Left forelimb (tissue), 1 donor: ENCODE measurements around the gene SFXN5.

Source experiments
- DNase-seq: peaks from one replicate; pipeline ENCODE4 v3.0.0-alpha.2; 2018; ENCODE audit warnings: low spot score

The SFXN5 gene

DNA sequence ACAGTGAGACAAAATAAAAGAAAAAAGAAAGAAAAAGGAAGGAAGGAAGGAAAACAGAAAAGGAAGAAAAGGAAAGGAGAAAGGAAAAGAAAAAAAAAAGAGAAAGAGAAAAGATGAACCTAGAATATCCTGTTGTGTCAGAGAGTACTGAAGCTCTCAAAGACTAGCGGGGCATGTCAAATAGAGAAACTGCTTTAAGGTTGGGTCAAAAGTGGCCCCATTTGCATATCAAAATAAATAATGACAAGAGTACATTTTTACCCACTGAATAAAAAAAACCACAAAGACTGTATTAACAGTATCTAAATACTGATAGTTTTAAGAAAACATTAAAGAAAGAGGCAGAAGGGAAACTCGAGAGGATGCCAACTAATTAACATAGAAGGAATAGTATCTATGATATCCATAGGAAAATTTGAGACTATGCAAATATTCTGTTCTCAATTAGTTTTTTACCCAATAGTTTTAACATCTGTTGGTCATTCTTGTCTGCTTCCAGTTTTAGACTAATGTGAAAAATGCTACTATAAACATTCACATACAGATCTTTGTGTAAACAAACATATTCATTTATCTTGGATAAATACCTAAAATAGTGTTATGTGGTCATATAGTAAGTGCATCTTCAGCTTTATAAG, 53.2 kb downstream of the SFXN5 start:
- no peak for DNase-seq

DNA sequence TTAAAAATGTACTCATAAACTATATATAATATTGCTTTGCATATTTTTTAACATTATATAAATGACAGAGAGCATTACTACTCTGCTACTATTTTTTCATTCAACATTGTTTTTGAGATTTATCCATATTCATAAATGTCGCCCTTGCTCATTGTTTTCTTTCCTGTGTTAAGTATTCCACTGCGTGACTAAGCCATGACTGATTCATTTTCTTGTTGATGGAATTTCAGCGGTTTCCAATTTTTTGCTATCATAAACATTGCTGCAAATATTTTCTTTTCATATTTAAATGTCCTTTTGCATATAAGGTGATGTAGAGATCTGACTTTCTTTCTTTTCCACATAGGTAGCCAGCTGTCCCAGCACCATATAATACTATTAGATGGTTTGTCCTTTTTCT, 57.6 kb downstream of the SFXN5 start:
- DNase-seq = no peak

DNA sequence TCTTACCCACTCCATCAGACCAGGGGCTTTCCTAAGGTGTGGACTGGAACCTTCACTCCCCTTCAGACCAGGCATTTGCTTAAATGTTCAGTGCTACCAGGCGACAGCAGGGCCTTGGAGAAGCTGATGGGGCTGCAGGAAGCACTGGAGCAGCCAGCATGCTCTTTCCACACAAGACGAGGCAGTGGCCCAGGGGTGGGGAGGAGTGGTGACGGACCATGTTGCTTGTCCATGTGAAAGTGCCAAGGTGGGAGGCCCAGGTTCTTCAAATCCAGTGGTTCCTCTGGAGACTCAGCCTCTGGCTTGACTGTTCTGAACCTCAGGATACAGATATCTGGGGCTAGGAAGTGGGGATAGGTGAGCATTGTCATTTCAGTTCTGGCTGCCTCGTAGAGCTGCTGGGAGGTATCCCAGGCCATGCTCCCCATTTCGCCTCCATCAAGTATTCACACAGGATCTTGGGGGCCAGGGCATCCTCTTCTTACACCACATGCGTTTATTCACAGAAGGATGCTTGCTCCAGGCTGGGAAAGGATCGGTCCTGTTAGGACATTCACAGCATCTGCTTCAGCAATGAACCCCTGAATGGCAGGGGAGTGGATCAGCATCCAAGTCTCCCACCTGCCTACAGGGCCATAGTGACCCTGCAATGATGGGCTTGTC, 62.2 kb downstream of the SFXN5 start:
- DNase-seq = peak; percentile 49

DNA sequence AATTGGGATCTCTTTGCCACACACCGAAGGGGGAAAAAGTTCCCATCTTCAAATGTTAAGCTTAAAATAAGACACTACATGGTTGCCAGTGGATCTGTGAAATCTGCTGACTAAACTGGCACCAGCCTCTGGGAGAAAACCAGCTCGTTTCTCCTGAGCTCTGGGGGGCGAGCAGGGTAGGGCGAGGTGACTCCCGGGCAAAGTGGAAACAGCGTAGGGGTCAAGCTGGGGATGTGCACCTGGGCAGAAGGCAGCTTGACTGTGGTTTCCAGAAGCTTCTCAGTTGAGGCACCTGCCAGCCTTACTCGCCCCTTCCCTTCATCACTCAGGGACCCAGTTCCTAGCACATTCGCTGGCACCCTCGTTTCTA, 62.8 kb downstream of the SFXN5 start:
- DNase-seq = no peak

DNA sequence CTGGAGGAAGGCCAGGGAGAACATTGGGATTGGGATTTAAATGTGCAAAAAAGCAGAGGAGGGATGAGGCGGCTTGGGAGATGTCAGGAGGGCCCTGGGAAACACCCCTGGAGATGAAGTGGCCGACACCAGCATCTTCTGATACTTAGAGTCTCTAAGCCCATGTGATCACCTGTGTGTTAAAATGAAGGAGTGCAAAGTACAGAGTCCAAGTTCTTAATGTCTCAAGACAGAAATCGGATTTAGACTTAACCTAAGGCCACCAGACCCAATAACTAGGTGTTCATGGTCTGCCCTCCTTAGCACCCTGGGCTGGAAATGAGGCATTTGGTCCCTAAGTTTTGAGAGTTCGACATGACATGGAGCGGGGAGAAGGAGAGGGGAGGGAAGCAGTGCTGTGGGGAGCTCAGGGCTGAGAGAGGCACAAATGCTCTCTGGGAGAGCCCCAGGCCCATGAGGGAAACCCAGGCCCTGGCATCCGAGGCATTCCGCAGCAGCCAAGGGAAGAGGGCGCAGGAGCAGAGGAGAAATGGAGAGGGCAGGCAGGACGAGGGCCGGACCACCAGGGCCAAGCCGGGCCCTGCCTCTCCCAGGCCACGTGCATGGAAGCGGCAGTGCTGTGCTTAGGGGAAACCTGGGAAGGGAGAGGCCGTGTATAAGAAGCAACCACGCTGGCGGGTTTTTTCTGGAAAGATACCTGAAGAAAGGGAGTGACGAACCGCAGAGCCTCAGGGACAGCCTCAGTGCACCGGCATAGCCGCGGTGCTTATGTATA, 63.3 kb downstream of the SFXN5 start:
- peak; percentile 55 for DNase-seq

DNA sequence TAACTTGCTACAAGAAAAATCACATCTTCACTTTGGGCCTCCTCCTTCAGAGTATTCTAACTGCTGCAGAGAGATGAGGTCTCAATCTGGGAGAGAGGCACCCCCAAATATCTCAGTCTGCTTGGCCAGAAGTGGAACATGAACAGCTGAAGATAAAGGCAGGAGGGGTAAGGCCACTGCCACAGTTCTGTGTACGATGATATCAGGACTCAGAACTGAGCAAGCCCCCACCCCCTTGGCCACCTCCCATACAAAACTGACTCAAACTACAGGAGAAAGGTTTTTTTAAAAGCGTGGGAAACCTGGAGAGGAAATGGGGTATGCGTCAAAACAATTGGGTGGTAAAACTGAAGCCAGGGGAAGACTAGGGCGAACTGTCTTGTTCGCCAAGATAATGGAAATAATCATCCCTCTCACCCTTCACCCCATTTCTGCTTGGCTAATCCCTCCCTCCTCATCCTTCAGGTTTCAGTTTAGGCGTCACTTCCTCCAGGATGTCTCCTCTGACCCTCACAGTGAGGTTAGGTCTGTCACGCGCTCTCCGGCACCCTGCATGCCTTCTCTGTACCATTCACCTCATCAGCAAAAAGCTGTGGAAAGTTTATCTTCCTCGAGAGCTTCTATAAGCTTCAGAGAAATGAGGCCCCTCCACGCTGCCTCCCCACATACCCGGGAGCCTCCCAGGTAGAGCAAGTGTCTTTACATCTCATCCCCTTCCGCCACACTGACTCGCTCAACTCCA, 64.4 kb downstream of the SFXN5 start:
- DNase-seq = peak; percentile 50

DNA sequence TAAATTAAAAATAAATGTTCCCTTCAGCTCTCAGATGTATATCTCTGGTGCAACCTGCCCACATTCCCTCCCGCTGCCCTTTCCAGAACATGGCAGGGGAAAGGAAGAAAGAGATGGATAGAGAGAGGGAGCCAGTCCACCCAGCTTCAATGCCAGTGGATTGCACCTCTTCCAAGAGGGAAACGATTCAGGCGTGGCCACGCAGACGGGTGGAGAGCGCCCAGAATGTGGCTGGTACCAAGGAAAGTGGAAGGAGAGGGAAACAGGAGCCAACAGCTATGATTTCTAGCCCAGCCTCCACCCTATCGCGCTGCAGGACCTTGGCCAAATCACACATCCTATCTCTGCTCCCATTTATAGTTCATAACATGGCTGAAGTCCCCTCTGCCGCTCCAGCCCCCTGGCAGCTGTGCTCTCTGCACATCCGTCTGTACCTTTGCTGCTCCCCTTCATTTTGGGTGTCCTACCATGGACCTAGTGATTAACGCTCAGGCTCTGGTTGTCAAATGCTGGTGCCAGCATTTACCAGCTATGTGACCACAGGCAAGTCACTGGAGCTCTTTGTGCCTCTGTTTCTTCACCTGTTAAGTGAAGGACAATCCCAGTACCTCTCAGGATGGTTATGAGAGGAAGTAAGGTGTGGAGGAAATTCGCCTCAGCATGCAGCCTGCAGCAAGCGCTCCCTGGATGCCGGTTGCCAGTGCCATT, 66.5 kb downstream of the SFXN5 start:
- no peak for DNase-seq

DNA sequence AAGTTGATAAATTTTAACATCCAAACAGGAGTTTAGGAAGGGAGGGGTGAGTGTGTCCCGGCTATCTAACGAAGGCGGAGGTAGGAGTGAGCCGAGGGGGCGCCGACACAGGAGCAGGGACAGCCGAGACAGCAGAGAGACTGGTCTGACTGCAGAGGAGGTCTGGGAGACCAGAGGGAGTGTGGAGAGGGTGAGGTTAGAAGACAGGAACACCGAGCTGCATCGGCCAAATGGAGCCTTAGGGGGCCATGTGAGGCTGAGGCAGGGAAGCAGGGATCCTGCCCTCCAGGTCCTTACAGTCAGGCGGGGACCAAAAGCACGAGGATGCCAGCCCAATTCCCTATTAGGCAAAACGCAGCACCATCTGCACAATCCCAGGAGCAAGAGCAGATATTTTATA, 67.0 kb downstream of the SFXN5 start:
- DNase-seq = peak; percentile 44

DNA sequence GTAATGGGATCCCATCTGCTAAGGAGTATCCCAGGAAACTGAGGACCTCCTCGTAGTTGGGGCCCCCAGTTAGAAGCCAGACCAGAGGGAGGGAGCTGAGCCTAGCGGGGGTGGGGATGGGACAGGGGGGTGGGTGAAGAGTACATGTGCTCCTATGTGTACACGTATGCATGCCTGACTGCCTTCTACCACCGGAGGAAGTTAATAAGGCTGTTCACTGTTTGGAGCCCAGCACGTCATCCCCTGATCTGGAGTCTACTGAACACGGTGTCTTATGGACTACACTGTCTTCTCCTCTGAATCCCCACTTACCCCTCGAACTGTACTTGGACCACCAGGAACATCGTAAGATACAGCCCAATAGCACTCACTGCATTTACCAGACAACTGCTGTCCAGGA, 68.5 kb downstream of the SFXN5 start:
- no peak for DNase-seq

DNA sequence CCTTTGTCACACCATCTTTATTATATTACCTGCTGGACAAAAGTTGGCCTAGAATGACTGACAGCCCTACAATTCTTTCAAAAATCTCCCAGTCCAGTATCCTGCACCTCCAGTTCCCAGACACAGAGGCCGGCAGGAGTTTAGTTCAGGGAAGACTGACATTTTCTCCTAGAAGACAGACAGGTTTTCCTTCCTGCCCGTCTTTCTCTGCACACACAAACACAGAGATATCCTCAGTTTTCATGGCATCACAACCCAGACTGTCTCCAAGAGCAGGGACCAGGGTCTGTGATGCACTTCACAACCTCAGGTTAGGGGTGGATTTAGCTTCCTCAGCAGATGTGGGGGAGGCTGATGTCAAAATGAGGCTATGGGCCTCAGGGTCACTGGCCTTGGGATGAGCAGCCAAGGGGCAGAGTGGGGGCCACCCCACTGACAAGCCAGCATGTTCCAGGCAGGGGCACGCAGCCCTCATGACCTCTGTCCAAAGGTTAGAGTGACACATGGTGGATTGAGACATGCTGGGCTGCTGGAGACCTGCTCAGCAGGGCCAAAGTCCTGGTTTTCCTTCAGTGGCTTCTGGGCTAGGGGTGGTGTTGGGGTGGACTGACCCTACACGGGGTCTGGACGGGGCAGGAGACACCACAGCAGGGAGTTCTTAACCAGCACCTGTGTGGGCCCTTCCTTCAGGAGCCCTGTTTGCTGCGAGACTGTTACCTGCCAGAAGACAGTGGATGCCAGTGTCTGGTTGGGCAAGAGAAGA, 70.5 kb downstream of the SFXN5 start:
- no peak for DNase-seq

DNA sequence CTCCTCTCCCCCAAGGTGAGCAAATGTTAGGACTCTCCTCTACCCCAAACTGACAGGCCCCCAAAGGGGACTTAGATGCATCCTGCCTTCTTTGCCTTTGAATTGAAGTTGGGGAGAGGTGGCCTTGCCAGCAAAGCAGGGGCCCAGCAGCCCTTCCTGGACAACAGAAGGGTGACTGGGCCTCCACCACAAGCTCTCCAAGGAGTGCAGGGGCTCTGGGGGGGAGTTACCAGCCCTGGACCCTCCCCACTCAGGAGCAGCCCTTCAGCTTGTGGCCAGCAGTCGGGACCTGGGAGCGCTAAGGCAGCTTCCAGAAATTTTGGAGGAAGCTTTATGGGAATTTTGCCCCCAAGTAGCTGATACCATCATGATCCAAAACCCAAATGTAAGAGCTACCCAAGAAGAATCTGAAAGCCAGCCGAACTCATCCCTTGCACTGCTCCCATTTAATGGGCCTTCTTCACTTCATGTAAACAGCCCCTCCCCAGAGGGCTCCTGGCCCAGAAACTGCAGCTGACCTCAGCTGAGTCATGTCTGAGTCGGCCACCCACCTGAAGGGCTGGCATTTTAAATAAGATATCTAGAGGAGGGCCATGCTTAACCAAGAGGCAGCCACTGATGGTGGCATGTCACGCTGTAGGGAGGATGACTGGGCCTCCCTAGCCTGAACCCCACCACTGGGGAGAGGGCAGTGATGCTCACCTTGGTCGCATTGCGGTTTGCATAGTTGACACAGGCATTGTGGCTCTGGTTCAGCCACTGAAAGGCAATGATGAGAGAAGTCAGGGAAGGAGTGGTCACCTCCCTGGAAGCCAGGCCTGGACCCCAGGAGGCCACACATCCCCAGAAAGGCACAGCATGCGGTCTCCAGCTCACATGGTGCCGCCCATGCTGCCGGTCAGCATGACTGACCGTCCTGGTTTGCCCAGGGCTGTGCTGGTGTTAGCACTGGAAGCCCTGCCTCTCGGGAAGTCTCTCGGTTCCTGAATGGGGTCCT, 71.5 kb downstream of the SFXN5 start:
- peak; percentile 57 for DNase-seq

DNA sequence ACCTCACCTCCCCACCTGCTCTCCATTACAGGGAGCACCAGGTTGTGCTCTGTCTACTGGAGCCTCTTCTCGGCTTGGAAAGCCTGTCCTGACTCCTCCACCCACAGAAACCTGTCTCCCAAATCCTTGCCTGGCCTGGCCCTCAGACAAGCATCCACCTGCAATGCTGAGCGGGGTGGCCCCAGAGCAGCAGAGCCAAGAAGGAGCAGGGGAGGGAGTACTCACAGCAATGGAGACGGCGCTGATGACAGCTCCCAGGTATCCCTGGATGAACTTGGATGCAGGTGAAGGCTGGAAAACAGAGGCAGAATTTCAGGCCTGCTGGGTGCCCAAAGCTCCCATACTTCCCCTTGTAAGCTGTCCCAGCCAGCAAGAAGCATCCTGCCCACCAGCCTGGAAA, 72.8 kb downstream of the SFXN5 start:
- peak; percentile 48 for DNase-seq

DNA sequence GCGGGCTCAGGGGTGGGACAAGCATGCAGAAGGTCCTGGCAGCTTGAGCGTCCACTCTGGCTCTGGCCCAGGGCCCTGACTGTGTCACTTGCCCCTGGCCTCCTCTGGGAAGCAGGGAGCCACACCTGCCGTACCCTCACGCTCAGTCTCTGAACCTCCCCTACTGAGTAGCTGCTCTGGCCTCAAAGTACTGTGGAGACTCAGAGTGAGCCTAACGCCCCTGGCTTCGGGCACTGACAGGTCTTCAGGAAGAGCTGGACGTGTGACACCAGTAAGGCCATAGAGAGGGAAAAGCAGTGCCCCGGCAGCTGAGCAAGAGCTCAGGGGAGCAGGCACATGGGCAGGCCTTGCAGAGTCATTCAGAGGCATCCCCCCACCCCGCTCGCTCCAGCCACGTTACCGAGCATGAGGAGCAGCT, 73.3 kb downstream of the SFXN5 start:
- peak; percentile 45 for DNase-seq

DNA sequence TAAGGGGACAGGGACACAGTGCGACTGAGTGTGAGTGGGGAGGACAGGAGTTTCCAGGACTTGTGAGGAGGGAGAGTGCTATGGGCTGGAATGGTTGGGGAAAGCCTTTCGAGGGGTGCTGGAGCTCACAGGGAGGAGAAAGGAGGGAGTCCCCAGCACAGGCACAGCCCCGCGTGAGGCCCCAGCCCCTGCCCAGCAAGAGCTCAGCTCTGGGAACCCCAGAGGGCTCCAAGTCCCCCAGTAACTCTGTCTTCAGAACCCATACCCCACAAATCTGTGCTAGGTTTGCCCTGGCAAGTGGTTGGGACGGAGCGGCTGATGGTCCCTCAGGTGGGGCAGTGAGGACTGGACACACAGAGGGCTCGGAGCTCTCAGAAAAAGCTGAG, 75.4 kb downstream of the SFXN5 start:
- no peak for DNase-seq

DNA sequence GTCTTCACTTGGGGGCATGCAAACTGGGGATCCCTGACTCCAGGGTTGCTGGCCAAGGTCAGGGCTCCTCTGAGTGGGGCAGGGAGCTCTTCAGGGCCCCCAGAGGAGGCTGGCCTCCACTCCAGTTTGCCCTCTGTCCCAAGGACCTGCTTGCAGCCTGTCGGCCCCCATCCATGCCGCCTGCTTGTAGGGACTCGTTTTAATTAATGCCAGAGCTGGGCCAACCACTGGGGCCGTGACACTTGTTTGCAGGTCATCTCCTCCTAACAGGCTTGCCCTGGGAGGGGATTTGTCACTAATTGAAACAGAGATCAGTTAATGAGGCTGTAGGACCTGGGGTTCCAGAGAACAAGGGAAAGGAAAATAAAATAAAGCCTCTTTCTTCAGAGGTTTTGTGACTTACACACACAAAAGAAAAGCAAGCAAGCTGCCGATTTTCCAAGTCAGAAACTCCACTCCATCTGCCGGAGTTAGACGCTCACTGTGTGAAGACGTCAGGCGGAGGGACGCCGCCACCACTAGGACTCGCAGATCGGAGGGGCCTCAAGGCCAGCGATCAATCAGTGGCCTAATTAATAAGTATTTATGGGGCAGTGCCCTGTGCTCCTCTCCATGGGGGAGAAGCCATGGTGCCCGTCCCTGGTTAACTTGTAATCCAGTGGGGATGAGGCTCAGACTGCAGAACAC, 75.9 kb downstream of the SFXN5 start:
- DNase-seq = no peak

DNA sequence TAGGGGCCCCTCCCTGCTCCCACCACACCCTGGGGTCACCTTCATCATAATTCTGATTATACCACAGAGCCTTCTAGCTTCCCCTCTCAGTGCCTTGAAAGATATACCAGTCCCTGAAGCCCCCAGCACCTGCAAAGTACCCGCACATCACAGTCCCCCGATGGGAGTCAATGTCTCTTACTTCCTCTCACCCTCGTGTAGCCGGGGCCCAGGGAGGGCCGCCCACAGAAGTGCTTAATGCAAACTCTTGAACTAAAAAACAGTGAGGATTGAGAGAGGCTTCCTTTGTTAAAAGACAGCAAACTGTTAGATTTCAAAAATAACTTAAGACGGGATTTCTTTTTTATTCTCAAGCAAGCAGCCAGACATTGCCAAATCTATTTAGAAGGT, 76.5 kb downstream of the SFXN5 start:
- DNase-seq = no peak

DNA sequence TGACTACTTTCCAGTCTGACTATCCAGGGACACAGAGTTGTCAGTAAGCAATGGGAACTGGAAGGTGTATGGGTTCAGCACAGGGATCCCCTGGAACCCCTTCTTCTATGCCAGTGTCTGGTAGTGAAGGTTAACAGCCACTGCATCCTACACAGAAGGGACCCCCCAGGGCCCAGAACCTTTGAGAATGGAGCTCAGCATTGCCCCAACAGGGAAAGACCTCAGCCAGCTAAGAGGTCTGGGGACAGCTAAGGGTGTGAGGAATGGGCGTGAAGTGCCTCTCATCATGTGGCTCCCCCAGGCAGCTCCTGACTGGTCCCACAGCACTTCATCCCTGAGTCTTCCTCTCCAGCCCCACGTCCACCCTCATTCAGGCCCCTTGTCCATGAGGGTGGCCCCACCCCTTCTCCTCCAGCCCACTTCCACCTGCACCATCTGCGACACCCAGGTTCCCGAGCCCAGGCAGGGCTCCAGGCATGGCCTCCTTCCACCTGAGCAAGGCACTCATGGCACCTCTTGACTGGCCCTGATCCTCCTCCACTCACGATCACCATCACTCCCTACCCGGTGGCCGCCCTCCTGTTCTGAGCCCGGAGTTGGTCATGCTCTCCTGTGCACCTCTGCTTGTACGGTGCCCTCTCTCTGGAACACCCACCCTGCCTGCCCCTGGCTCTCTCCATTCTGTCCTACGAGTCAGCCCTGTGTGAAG, 77.1 kb downstream of the SFXN5 start:
- DNase-seq = peak; percentile 49

DNA sequence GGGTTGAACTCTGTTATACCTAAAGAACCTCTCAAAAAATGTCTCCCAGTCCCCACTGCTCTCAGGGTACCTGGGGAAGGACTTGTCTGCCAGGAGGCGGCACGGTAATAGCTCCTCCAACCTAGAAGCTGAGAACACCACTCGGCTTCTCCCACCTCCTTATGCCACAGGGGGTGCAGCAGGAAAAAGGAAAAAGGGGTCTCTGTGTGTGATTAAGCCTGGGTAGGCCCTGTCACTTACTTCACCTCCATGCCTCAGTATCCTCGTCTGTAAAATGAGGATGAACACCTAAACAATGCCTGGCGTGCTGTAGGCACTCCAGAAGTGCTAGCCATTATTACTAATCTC, 77.6 kb downstream of the SFXN5 start:
- no peak for DNase-seq
